ENCODE results near the gene SFXN3.

GRCh38 chr10:101010329-101010728 lies 20.7 kb upstream of the SFXN3 start:
- no peak for TF ChIP-seq CTCF (IDR thresholded peaks at IDR 0.05)
- TF ChIP-seq POLR2A (IDR thresholded peaks at IDR 0.05): no peak
- TF ChIP-seq EP300 (IDR thresholded peaks at IDR 0.05): no peak
